AG04449 (cell line): ENCODE measurements around the gene CD300LF.

Source experiments
- CTCF ChIA-PET: fragments of 350-600 bp; formaldehyde crosslinking; extraction: SDS; loops from one replicate; lab custom pipeline; 2021; ENCODE audit warnings: antibody characterized with exemption; lab: Yijun Ruan, JAX
- POLR2A ChIA-PET: fragments of 400-600, 350-600 bp; formaldehyde crosslinking; extraction: SDS; loops from one replicate; lab custom pipeline; 2020; ENCODE audit warnings: antibody characterized with exemption, inconsistent platforms; lab: Yijun Ruan, JAX
- DNase-seq: peaks from one replicate; pipeline ENCODE4 v3.0.0-alpha.2; 2010; ENCODE audit warnings: low read depth, low spot score
- H3K4me3 ChIP-seq: 2 replicates; pipeline ENCODE4 v1.5.1; 2011; ENCODE audit warnings: low read depth, mild to moderate bottlenecking, control low read depth, low read length
- TF ChIP-seq, protein P1 (sequence below): IDR thresholded peaks from one replicate; pipeline ENCODE4 v1.5.1; 2011; ENCODE audit warnings: mild to moderate bottlenecking, moderate library complexity, low read length, control low read depth, inconsistent platforms; ENCODE audit not compliant: insufficient read depth; ENCODE audit errors: missing control alignments

Gene CD300LF

DNA sequence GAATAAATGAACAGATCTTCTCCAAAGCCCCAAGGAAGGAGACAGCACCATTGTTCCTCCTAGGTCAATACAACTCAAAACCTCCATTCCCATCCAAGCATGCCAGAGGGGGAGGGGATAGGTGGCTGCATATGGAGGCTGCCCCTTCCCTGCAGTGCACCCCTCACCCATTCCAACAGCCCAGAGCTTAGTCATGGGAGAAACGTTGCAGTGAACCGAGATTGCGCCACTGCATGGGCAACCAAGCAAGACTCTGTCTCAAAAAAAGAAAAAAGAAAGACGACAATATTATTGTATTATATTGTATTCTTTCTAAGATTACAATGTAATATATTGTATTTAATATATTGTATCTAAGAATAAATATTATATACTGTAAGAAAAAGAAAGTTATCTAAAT, 52.8 kb downstream of the CD300LF start:
- ChIA-PET CTCF (interaction anchor here (4.3 kb wide), 1 partner anchor 205 kb away, joined by 24 read pairs; no protein-coding TSS in a partner anchor), POLR2A (no interaction called here)
- no peak for DNase-seq
- TF ChIP-seq, protein P1, sequence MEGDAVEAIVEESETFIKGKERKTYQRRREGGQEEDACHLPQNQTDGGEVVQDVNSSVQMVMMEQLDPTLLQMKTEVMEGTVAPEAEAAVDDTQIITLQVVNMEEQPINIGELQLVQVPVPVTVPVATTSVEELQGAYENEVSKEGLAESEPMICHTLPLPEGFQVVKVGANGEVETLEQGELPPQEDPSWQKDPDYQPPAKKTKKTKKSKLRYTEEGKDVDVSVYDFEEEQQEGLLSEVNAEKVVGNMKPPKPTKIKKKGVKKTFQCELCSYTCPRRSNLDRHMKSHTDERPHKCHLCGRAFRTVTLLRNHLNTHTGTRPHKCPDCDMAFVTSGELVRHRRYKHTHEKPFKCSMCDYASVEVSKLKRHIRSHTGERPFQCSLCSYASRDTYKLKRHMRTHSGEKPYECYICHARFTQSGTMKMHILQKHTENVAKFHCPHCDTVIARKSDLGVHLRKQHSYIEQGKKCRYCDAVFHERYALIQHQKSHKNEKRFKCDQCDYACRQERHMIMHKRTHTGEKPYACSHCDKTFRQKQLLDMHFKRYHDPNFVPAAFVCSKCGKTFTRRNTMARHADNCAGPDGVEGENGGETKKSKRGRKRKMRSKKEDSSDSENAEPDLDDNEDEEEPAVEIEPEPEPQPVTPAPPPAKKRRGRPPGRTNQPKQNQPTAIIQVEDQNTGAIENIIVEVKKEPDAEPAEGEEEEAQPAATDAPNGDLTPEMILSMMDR = no peak
- H3K4me3 ChIP-seq = no peak overlapping the region

DNA sequence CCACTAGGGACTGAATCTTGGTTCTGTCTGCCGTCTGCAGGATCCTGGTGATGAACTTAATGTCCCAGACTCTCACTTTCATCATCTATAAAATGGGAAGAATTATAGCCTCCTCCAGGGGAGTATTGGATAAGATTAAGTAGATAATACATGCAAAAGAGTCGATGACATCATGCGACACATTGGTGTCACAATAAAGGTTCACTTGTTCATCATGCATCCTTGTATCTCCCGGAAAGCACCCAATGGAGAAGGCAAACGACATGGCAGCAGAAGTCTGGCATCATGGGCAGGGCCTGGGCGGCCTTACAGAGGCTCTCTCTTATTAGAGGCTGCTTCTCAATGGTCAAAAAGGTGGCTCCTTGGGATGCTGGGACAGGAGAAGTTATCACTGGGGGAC, 54.1 kb downstream of the CD300LF start:
- ChIA-PET POLR2A (no interaction called here), CTCF (interaction anchor here (4.3 kb wide), 1 partner anchor 206 kb away, joined by 24 read pairs; no protein-coding TSS in a partner anchor)
- DNase-seq = no peak
- TF ChIP-seq, protein P1 = no peak
- H3K4me3 ChIP-seq = no peak overlapping the region

DNA sequence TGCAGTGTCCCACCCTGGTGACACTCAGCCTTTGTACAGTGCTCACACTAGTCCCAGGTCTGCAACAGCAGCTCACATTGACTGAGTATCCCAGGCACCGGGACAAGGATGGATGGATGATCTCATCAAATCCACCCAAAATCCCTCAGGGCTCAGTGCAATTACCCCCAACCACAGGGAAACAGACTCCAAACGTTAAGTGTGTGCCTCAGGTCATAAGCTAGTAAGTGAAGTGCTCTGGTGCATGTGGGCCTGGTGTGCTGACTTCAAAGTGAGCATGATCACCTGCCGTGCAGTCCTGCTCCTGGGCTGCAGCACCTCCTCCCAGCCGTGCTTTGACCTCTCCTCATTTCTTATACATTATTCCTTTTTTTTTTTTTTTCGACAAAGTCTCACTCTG, 58.0 kb downstream of the CD300LF start:
- no peak for DNase-seq
- POLR2A ChIA-PET = no interaction called here

DNA sequence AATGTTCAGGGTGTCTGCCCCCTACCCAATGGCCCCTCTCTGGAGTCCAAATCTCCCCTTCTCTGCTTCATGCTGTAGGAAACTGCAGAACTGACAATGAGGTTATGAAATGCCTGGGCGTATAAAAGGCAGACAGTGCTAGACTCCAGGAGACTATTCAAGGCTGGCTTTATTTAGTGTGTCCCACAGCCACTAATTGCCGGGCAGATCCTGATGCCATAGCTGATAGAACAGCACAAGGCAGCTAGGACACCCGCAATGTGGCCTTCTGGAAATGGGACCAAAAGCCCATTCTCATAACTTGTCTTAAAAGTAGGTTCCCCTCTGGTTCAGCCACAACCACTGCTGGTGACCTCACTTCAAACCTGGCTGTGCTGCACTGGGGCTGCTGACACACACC, 60.7 kb downstream of the CD300LF start:
- ChIA-PET CTCF (no interaction called here), POLR2A (no interaction called here)
- H3K4me3 ChIP-seq = no peak overlapping the region
- no peak for DNase-seq
- TF ChIP-seq, protein P1 = no peak

More for the DNA sequence above, 58.0 kb downstream of the CD300LF start:
- H3K4me3 ChIP-seq = no peak overlapping the region
- CTCF ChIA-PET = no interaction called here
- TF ChIP-seq, protein P1 = no peak

DNA sequence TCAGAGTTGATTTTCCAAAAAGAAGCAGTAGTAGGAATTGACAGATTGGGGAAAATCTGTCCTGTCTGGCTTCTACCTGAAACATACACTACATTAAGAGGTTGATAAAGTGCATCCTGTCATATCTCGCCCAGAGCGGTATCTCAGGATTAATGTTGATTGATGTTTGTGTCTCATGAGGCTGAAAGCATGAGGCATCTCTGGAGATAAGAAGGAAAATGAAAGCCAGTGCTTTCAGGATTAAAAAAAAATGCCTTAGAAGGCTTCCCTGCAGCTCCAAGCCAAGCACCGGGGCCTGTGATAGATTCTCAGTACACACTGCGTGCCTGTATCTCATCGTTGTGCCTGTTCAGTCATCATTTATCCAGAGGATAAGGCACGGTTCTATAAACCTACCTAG, 62.8 kb downstream of the CD300LF start:
- TF ChIP-seq, protein P1 = no peak
- POLR2A ChIA-PET = no interaction called here
- no peak overlapping the region for H3K4me3 ChIP-seq
- DNase-seq = no peak
- CTCF ChIA-PET = no interaction called here

DNA sequence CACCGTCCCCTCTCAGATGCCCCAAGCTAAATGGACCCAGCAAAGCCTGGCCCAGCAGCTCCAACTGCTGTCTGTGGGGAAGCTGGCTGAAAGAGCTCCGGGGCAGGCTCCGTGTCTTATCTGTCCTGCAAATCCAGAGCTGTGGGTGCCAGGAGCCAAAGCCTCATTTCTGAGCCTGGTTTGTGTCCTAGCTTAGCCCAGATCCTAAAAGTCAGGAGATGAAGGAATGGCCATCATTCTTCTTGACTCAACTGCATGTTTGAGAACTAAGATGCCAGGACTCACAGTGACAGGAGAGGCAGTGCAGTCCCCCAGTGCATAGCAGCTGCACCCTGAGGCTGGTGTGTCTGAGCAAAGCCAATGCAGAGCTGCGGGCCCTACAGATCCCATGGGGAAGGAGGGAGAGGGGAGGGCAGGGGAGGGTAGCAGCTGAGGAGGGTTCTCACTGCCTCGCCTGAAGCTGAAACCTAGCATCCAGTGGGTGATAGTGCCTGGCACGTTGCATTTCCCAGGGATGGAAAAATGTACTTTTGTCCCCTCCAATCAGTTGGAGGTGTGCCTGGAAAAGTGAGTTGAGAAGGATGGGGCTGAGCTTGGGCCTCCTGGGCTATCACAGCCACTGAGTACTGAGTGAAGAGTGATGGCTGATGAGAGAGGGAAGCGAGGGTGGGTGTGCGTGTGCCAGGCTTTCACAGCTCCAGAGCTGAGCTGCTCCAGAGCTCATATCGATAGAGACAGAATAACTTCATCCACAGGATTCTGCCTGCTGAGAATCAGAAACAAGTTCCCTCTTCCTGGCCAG, 64.7 kb downstream of the CD300LF start:
- ChIA-PET POLR2A (no interaction called here), CTCF (no interaction called here)
- H3K4me3 ChIP-seq = no peak overlapping the region
- TF ChIP-seq, protein P1 = no peak
- DNase-seq = no peak
